ENCODE measurements around the gene NEBL.

GRCh38 chr10:20874261-20874660 is 22.9 kb downstream of the NEBL start:
- TF ChIP-seq EZH2 (IDR thresholded peaks at IDR 0.05; ENCODE audit: low read depth, unreplicated experiment): no peak
- TF ChIP-seq EZH2phosphoT487 (IDR thresholded peaks at IDR 0.05; ENCODE audit: unreplicated experiment): no peak
- no peak for TF ChIP-seq POLR2AphosphoS5 (IDR thresholded peaks at IDR 0.05; ENCODE audit: low read depth)
- TF ChIP-seq CTCF (conservative IDR thresholded peaks at IDR 0.05; ENCODE audit: low read depth in 2 of 2): no peak
- TF ChIP-seq REST (IDR thresholded peaks at IDR 0.05; ENCODE audit: unreplicated experiment): no peak
- TF ChIP-seq ZNF462 (CRISPR knock-in tag; IDR thresholded peaks at IDR 0.05): no peak

All from GM23338 (cell line).